LNCaP clone FGC (cell line): Measurements from ENCODE around the gene CRELD2.
A peak's percentile ranks its signal among the peaks of the same experiment; 100 is the strongest.

Experiments used
- DNase-seq: peaks from one replicate; pipeline ENCODE4 v3.0.0-alpha.2; 2011; ENCODE audit warnings: low read depth
- H3K4me3 ChIP-seq: 2 replicates; pipeline ENCODE4 v1.5.1; 2011; ENCODE audit warnings: mild to moderate bottlenecking, low read depth, low read length, control low read depth
- TF ChIP-seq, protein P1 (sequence below): IDR thresholded peaks from 2 replicates; pipeline ENCODE4 v1.5.1; 2012; ENCODE audit warnings: mild to moderate bottlenecking; ENCODE audit not compliant: control insufficient read depth, insufficient read depth; ENCODE audit errors: extremely low read depth

CRELD2 gene, protein sequence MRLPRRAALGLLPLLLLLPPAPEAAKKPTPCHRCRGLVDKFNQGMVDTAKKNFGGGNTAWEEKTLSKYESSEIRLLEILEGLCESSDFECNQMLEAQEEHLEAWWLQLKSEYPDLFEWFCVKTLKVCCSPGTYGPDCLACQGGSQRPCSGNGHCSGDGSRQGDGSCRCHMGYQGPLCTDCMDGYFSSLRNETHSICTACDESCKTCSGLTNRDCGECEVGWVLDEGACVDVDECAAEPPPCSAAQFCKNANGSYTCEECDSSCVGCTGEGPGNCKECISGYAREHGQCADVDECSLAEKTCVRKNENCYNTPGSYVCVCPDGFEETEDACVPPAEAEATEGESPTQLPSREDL

GRCh38 chr22:49917974-49918910 lies at the start of gene CRELD2, which contains the start of gene ALG12:
CRELD2 (plus strand) TSS chr22:49918634; CDS start chr22:49918770, 136 bp downstream.
ALG12 (minus strand) TSS chr22:49918438; CDS start chr22:49913765, 4,673 bp downstream.
- peak within 1 kb of the TSS; percentile 85 for H3K4me3 ChIP-seq
- peak; percentile 74 for DNase-seq
- TF ChIP-seq, protein P1, sequence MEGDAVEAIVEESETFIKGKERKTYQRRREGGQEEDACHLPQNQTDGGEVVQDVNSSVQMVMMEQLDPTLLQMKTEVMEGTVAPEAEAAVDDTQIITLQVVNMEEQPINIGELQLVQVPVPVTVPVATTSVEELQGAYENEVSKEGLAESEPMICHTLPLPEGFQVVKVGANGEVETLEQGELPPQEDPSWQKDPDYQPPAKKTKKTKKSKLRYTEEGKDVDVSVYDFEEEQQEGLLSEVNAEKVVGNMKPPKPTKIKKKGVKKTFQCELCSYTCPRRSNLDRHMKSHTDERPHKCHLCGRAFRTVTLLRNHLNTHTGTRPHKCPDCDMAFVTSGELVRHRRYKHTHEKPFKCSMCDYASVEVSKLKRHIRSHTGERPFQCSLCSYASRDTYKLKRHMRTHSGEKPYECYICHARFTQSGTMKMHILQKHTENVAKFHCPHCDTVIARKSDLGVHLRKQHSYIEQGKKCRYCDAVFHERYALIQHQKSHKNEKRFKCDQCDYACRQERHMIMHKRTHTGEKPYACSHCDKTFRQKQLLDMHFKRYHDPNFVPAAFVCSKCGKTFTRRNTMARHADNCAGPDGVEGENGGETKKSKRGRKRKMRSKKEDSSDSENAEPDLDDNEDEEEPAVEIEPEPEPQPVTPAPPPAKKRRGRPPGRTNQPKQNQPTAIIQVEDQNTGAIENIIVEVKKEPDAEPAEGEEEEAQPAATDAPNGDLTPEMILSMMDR = no peak

DNA sequence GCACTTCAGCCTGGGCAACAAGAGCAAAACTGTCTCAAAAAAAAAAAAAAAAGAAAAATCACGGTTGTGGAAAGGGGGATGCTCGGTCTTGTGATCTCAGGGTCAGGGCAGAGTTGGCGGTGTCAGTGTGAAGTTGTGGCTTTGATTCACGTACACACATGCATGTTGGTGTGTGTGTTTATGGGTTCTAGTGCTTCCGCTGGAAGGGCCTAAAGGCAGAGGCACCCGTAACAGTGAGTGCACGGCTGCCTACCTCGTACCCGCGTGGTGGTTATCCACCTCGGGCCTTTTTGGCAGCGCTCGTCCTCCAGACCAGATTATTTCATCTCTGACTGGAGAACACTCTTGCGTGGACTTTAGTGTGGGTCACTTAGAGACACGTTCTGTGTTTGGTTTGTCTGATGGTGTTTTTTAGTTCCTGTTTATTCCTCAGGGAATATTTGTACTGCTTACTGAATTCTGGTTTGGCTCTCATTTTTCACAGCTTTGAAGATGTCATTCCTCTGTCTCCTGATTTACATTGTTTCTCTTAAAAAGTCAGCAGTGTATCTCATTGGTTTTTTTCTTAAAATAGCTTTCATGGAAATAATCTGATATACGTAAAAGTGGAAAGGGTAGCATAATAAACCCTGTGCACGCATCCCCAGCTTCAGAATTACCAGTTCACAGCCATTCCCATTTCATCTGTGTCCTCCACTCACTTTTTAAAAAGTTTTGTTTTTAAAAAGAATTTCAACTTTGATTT lies 49.2 kb upstream of the CRELD2 start:
- no peak for DNase-seq
- TF ChIP-seq, protein P1 = no peak
- no peak overlapping the region for H3K4me3 ChIP-seq

- no peak for DNase-seq
- H3K4me3 ChIP-seq = no peak overlapping the region
- TF ChIP-seq, protein P1 = no peak
Observed at GRCh38 chr22:49869845-49870712, 48.4 kb upstream of the CRELD2 start.

DNA sequence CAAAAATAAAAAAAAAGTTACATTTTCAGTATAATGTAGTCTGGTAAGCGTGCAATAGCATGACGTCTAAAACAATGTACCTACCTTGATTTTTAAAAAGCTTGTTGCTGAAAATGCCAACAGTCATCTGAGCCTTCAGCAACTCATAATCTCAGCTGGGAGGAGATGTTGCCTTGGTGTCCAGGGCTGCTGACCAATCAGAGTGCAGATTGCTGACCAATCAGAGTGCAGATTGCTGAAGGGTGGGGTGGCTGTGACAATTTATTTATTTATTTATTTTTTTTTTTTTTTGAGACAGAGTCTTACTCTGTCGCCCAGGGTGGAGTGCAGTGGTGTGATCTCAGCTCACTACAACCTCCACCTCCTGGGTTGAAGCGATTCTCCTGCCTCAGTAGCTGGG lies 47.0 kb upstream of the CRELD2 start:
- DNase-seq = no peak
- TF ChIP-seq, protein P1 = no peak

GRCh38 chr22:49872347-49872746 lies 46.1 kb upstream of the CRELD2 start:
- H3K4me3 ChIP-seq = no peak overlapping the region
- DNase-seq = no peak
- TF ChIP-seq, protein P1 = no peak

More for the DNA sequence above, 47.0 kb upstream of the CRELD2 start:
- H3K4me3 ChIP-seq = no peak overlapping the region
